HG02610 (cell line): Measurements from ENCODE around the gene CTRB1.
"Not testable (repeated sequence)": the region's sequence is repeated elsewhere in the genome, so short reads cannot be mapped to it uniquely, and the experiment has no call there.

Source experiments
- ATAC-seq: cut with Tn5 transposase; IDR thresholded peaks from one replicate; pipeline ENCODE4 v1.9.1; 2021; ENCODE audit warnings: mild to moderate bottlenecking, moderate library complexity; ENCODE audit not compliant: unreplicated experiment

The CTRB1 gene

DNA sequence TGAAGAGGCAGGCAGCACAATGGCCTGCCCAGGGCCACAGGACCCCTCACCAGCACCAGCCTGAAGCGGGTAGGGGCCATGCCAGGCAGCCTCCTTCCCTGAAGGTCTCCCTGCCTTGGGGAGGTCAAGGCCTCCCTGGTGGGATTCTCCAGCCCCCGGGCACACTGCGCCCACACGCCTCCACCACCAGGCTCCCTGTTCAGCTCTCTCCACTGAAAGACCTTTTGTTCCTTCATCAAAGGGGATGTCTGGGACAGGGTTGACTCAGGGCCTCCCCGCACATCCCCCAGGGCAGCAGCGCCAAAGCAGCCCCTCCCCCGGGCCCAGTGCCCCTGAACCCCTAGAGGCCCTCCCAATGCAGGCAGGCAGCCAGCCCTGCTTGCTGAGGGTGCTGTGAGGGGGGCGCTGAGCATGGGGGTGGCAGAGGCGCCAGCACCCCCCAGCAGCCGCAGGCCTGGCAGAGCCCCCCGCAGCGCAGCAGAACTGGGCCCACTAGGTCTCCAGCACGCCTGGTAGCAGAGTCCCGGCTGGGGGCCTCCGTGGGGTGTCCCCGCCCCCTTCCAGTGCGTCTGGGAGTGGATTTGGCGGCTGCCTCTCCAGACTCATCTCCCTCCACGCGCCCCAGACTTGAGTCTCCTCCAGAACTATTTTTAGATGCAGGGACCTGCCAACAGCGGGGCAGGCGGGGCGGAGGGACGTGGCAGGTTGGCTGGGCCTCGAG lies 19.5 kb downstream of the CTRB1 start:
- no peak for ATAC-seq

DNA sequence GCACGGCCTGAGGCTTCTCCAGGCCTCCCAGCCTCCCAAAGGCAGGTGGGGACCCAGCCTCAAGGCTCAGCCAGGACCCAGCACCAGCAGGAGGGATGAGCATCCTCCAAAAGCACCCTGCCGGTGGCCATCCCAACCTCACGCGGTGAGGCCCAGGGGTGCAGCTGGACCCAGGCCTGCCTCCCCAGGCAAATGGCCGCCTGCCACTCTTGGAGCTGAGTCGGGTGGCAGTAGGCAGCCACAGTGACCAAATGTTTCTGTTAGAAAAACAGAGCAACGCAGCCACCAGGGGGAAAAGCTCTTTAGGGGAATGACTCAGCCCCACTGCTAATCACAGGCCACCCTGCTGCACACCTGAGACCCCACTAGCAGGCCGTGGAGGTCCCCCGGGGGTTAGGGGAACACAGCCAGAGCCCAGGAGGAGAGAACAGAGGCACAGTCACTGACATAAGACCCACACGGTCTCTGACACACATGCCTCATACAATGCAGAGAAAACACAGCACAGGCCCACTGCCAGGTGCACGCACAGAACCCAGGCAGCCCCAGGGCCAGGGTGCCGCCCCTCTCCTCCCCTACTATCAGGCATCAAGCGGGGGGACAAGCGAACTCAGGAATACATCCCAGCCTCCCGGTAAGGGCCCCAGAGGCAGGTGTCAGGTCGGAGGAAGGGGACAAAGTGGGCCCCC lies 20.2 kb downstream of the CTRB1 start:
- no peak for ATAC-seq

DNA sequence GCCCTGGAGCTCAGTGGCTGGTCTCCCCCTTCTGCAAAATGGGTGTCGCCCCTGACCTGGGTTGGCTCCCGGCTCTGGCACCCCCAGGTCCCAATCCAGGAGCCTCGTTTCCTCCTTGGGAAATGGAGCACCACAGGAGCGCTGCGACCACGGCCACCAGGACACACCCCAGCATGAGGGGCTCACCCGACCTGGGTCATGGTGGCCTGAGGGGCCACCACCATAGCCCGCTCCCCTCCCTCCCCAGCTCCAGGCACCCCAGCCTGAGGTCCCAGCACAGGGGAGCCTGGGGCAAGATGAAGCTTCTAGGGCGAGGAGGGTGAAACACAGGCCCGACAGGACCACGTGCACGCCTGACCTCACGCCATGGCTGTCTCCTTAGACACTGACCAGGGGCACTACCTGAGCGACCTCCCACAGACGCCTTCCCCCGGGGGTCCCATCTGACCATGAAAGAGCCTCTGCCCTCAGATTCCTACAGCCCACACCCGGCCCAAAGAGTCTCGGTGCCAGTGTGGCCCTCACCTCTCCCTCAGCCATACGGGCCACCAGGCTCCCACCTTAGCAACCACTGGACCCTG lies 20.8 kb downstream of the CTRB1 start:
- ATAC-seq, result no peak

DNA sequence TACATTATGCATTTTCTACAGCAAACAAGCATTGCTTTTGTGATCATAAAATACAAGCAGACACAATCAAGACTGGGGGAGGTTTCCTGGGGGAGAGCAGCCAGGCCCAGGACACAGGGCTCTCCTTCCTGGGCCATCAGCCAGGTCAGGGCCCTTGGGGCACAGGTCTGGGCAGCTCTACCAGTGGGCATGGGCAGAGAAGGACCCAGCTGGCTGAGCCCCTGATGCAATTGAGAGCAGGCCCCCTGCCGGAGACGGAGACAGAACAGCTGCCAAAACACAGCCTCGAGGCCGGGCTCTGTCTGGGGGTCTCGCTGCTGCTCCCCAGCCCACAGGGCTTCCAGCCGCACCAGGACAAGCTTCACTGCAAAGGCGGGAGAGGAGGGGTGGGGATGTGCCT lies 21.8 kb downstream of the CTRB1 start:
- ATAC-seq, result not testable (repeated sequence)

DNA sequence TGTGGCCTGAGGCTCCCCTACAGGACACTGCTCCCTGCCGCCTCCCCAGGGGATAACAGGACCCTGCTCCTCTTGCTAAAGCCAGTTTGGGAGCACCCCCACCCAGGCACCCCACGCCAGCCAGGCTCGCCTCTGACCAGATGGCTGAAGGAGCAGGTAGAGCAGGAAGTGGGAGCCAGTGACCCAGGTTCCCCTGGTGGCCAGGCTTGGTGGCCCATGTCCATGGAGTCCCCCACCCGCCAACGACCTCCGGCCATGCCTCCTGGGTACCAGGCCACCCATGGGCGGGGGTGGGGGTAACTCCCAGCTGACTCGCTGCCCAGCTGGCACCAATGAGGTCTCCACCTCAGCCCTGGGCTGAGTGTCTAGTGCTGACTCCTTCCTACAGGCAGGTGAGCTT lies 22.6 kb downstream of the CTRB1 start:
- no peak for ATAC-seq

DNA sequence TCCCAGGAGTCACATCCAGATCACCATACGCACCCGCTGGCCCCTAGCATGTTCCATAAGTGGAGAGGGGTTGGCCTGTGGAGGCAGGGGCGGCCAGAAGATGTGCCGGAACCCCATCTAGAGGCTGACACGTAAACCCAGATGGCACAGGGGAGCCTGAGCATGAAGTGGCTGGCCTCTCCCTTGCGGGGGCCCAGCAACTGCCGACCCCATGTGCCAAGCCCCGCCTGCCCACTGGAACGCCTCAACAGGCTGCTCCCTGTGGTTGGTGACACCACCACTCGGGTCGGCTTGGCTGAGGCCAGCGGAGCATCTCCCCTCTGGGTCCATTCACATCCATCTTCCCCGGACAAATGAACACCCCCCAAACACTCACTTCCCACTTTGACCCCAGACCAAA lies 23.2 kb downstream of the CTRB1 start:
- no peak for ATAC-seq

DNA sequence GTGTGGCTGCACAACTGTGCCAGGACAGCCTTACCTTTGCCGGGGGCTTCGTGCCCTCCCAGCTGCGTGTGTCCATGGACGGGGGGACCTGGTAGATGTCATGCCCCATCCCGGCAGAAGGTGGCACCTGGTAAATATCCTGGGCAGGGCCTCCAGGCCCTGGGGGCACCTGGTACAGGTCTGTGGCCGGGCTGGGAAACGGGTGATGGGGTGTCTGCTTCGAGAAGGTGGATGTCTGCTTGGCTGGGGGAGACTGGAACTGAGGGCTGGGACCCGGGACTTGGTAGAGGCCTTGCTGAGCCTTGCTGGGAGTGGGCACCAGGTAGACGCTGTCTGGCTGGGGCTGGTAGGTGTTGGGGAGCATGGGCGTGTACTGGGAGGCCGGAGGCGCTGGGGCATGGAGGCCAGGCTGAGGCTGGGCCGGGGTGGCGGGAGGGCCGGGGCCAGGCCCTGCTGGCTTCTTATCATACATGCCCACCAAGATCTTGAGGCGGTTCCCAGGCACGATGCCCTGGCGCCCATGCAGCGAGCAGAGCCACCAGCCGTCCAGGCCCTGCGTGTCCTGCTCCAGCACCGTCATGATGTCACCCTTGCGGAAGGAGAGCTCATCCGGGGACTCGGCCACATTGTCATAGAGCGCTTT lies 23.8 kb downstream of the CTRB1 start:
- ATAC-seq, result not testable (repeated sequence)

DNA sequence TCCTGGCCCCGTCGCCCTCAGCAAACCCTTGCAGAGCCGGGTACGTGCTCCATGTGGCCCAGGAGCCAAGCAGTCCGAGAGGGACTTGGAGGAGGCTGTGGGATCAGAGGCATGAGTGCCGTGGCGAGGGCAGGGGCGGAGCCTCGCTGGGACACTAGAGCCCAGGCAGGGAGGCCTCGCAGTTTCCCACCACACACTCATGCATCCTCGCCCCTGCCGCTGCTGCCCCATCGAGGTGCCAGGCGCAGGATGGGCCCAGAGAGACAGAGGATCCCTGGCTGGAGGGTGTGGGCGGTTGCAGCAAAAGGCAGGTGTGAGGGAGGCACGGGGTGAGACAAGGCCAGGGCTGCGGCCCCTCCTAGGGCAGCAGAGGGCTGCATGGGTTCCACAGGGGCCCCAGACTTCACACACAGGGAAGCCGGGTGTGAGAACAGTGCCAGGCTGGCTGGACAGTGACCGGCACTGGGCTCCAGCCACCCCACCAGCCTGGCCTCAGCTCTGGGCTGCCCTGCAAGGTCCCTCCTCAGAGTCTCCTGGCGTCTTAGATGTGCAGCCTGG lies 25.0 kb downstream of the CTRB1 start:
- no peak for ATAC-seq

DNA sequence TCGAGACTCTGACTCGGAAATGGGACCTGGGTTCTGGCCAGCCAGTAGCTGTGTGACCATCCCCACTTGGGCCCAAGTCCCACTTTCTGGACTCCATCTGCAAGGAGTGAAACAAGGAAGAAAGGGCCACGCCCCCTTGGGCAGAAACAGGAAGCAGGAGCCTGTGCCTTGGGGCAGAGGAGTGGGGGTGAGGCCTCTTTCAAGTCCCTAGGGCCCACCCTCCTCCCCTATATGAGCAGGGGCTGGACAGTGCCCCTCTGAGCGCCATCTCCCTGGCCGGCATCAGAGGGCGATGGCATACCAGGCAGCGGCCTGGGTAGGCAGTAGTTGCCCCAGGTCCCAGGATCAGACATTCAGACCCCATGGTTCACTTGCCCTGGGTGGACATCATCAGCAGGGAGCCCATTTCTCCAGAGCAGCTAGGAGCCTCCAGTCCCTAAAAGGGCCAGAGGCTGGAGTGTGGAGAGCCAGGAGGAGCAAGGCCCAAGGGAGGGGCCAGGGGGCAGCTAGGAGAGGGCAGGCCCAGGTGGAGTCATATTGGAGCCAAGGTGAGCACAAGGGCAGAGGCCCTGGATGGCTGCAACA lies 25.5 kb downstream of the CTRB1 start:
- no peak for ATAC-seq

DNA sequence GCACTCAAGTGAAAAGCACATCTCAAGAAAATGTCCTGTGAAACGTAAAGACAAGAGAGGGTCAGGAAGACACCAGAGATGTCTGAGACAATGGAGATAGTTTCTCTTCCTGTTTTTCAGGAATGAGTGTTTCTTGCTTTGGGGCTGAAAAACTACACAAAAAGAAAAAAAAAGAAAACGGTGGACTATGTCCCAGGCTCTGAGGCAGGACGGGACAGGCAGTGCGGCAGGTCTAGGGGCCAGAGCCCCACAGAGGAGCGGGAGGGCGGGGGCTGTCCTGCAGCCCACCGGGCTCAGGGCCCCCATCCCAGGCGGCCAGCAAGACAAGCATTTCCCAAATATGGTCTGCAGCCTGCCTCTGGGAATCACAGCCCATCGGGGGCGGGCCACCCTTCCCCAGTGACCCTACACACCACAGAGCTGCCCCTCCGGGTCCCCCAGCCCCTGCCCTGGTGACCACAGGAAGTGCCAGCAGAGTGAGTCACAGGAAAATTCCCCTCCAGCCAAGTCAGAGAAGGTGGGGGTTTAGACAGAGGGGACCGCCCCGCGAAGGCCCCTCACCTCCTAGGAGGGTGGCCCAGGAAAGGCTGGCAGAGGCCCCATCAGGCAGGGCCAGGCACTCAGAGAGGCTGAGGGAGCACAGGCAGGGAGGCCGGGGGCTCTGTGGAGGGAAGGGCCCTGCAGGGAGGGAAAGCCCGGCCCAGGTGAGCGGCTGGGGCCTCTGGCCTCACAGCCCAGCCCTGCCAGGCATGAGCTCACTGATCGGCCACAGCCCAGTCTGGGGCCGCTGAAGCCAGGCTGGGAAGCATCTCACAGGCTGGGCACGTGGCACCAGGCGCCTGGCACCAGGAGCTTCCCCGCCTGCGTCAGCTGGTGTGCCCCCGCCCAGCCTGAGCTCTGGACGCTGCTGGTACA lies 26.3 kb downstream of the CTRB1 start:
- peak; percentile 31 for ATAC-seq

DNA sequence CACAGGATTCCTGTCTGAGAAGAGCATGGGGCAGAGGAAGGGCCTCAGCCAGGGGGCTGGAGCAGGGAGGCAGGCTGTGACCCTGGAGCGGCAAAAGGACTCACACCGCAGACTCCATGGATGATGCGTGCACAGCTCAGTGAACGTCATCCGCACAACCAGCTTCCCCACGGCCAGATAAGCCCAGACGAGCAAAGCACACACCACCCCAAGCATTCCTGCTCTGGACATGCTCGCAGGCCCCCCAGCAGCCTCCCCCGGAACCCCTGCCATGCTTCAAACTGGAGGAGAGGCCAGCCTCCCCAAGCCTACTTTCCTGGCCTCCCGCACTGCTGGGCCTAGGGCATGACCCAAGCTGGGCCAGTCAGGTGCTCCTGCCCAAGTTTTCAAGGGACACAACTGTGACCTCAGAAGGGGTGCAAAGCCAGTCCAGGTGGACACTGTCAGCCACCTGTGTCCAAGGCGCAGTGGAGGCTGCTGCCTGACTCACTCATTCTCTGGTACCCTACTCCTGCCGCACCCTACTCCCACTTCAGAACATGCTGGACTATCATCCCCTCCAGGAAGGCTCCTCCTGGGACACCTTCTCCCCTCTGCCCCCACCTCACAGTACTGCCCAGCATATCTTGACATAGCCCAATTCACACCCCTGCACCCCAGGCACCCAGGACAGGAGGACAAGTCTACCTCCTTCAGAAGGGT lies 27.9 kb downstream of the CTRB1 start:
- ATAC-seq, result no peak

DNA sequence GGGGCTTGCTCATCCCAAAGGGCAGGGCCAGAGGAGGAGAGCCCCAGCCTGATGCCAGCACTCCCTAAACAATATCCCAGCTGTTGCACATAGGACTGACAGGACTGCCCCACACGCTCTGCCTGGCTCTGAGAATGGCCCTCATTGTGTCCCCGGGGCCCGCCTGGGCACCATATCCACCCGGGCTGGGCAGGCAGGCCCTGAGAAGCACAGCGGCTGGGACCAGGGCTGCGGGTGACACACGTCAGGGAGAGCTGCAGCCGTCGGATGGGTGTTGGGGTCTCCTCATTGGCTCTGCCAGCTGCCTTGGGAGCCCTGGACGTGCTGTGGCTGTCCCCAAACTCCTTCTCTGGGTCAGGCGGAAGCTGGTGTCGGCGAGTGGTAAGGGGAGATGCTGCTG lies 28.5 kb downstream of the CTRB1 start:
- ATAC-seq, result no peak

DNA sequence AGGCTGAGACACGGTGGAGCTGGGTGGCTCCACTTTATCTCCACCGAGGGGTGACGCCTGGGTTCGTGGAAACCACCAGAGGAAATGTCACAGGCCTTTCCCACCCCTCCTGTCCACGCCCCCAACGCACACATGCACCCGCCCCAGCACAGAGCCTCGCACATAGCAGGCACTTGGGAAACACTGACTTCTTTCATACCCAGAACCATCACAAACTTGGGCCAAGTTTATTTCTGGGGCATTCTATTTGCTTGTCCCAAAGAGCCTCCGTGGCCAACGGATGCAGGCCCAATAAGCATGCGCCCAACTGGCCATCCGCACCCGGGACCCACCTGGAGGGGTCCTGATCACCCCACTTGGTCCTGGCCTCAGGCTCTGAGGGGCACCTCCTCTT lies 29.4 kb downstream of the CTRB1 start:
- ATAC-seq, result no peak

DNA sequence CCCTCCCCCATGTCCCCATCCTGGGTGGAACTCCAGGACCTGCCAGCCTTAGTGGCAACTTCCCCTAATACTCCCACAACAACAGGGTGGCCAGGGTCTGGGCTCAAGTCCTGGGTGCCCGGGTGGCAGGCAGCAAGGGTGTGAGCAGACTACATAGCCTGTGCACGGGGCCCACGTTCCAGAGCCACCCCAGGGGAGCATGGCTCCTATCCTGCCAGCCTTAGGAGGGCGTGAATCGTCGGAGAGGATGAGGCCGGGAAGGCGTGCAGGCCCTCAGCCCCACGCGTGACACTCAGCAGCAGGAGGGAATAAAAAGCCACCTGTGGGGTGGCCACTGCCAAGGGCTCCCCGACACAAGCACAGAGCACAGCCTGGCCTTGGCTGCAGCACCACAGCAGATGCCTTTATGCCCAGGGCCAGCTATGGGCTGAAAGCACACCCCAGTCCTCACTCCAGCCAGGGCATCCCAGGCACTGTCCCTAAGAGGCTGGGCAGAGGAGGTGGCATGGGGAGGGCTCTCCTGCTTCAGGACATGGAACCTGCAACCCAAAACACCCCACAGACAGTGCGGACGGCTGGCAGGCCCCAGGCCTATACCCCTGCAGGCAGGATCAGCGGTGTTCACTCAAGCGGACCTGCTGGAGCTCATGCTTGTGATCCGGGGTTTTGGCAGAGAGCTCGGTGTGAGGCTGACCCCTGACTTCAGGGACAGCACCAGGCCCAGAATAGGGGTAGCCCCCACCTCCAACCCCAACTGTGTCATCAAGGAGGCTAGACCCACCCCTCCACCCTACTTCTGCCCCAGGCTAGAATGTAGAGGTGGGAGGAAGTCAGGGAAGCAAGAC lies 30.0 kb downstream of the CTRB1 start:
- ATAC-seq, result no peak

DNA sequence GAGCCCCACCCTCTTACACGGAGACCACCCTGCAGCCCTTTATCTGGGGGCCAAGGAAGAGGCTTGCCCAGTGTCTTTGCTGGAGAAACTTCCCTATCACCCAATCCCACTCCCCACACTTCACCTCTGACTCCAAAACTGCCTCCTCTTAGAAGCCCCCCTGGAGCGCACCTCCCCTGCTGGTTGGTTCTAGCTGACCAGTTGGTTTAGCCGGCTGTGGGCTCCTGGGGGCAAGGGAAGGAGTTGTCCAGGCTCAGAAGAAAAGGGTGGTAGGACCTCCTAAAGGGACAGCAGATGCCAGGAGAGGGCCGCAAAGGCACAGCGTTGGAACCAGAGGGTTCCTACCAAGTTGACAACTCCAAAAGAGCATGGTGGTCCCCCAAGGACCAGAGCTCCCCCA lies 30.7 kb downstream of the CTRB1 start:
- ATAC-seq, result no peak

DNA sequence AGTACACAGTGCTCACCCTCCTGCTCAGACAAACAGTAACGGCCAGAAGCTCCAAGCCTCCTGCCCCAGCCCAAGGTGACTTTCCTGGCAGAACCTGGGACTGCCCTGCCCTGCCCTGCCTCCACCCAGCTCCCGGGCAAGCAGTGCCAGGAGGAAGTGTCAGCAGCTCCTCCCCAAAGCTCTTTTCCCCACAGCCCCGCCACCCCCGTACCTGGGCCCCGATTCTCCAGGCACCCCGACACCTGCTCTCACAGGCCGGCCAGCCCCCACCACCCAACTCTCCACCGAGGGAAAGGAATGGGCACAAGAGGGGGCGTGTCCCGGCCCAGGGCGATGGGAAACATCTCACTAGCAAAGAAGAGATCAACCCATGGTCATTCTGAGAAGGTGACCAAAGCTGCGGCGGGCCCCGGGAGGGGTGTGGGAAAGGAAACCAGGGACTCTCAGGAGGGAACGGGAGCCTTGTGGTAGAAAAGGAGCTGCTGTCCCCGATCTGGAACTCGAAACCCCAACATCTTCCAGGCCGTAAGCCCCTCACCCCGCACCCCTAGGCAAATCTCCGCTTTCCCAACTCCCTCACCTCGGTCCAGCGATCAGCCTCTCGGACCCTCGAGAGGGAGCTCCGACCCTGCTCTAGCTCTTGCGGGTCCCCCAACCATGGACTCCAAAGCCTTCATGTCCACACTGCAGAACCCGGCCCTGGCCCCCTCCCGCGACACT lies 31.5 kb downstream of the CTRB1 start:
- ATAC-seq, result no peak

DNA sequence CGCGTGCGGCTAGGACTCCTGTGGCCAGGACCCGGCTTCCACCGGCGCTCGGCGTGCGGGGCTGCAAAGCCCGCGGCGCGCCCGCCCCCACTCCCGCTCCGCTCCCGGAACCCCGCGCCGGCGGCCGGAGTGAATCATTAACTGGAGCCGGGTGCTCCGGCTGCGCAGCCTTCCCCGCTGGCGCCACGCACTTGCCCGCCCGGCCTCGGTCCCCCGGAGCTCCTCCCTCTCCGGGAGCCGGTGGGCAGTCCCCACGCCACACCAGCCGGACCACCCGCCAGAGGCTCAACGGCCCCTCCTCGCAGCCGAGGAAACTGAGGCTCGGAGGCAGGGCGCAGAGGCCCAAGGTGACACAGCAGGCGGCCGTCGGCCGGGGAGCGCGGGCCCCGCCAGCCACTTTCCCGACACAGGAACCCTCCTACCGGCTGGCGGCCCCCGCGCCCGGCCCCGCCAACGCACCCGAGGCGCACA lies 32.1 kb downstream of the CTRB1 start:
- ATAC-seq, result peak; percentile 18
